Astrocyte (in vitro differentiated cells and primary cell): ENCODE data around the gene ANKRD39. TPM values are rescaled to one million over a fixed set of nuclear protein-coding genes. Genes with fewer than 3 reads are reported as not detected.

Source experiments
- DNase-seq: peaks from one replicate; pipeline ENCODE4 v3.0.0-alpha.2; 2010; ENCODE audit warnings: low read depth
- FAIRE-seq: peaks from 2 replicates; lab custom pipeline; 2011; peaks lifted over from hg19 to GRCh38; lab: Jason Lieb, UNC
- H2AFZ ChIP-seq: 2 replicates; pipeline ENCODE4 v1.6.0; 2012; ENCODE audit warnings: low read depth, low read length, inconsistent platforms
- H3K27ac ChIP-seq: 2 replicates; pipeline ENCODE4 v1.5.1; 2011; ENCODE audit warnings: low read depth, low read length, inconsistent platforms
- H3K27me3 ChIP-seq: 2 replicates; pipeline ENCODE4 v1.6.0; 2011; ENCODE audit warnings: low read length, inconsistent platforms; ENCODE audit not compliant: insufficient read depth
- H3K36me3 ChIP-seq: 2 replicates; pipeline ENCODE4 v1.5.1; 2011; ENCODE audit warnings: low read length, inconsistent platforms; ENCODE audit not compliant: insufficient read depth
- H3K4me1 ChIP-seq: 2 replicates; pipeline ENCODE4 v1.5.1; 2011; ENCODE audit warnings: low read length, inconsistent platforms; ENCODE audit not compliant: insufficient read depth
- H3K4me2 ChIP-seq: 2 replicates; pipeline ENCODE4 v1.6.0; 2012; ENCODE audit warnings: low read length, inconsistent platforms
- H3K4me3 ChIP-seq: 2 replicates; pipeline ENCODE4 v1.5.1; 2011; ENCODE audit warnings: low read depth, mild to moderate bottlenecking, low read length, inconsistent platforms; ENCODE audit not compliant: insufficient read depth
- H3K79me2 ChIP-seq: 2 replicates; pipeline ENCODE4 v1.6.0; 2012; ENCODE audit warnings: mild to moderate bottlenecking, low read length, inconsistent platforms; ENCODE audit not compliant: insufficient read depth
- H3K9ac ChIP-seq: 2 replicates; pipeline ENCODE4 v1.6.0; 2012; ENCODE audit warnings: mild to moderate bottlenecking, low read length, inconsistent platforms
- H3K9me3 ChIP-seq: 2 replicates; pipeline ENCODE4 v1.5.1; 2012; ENCODE audit warnings: low read depth, mild to moderate bottlenecking, low read length, inconsistent platforms; ENCODE audit not compliant: insufficient read depth
- H4K20me1 ChIP-seq: 2 replicates; pipeline ENCODE4 v1.6.0; 2012; ENCODE audit warnings: low read length, inconsistent platforms; ENCODE audit not compliant: insufficient read depth
- H3K27ac Mint-ChIP-seq: one replicate; pipeline ENCODE4 v1.8.0; 2021; ENCODE audit warnings: mild to moderate bottlenecking, mixed read lengths; ENCODE audit not compliant: unreplicated experiment
- H3K27me3 Mint-ChIP-seq: one replicate; pipeline ENCODE4 v1.8.0; 2021; ENCODE audit warnings: low read depth, mixed read lengths; ENCODE audit not compliant: unreplicated experiment
- H3K36me3 Mint-ChIP-seq: one replicate; pipeline ENCODE4 v1.8.0; 2021; ENCODE audit warnings: low read depth, mixed read lengths; ENCODE audit not compliant: unreplicated experiment
- H3K4me1 Mint-ChIP-seq: one replicate; pipeline ENCODE4 v1.8.0; 2021; ENCODE audit warnings: low read depth, mixed read lengths; ENCODE audit not compliant: unreplicated experiment
- H3K4me3 Mint-ChIP-seq: one replicate; pipeline ENCODE4 v1.8.0; 2021; ENCODE audit warnings: mild to moderate bottlenecking, moderate library complexity, mixed read lengths; ENCODE audit not compliant: unreplicated experiment
- H3K9me3 Mint-ChIP-seq: one replicate; pipeline ENCODE4 v1.8.0; 2021; ENCODE audit warnings: mild to moderate bottlenecking, mixed read lengths; ENCODE audit not compliant: unreplicated experiment
- EZH2 ChIP-seq: IDR thresholded peaks from 2 replicates; pipeline ENCODE4 v1.6.1; 2012; ENCODE audit warnings: mild to moderate bottlenecking, low read length, inconsistent platforms; ENCODE audit not compliant: insufficient read depth
- total RNA-seq: library from RNA; stranded (reverse); gene quantifications from 2 replicates; pipeline ENCODE4 v1.2.1, GENCODE V29; 2021
- TF ChIP-seq, protein P1 (sequence below): IDR thresholded peaks from 2 replicates; pipeline ENCODE4 v1.5.1; 2011; ENCODE audit warnings: low read depth, mild to moderate bottlenecking, inconsistent platforms, low read length, moderate library complexity; ENCODE audit not compliant: insufficient read depth

The ANKRD39 gene
- total RNA-seq, 1 donor from 2014 or later, result 13.7 TPM

DNA sequence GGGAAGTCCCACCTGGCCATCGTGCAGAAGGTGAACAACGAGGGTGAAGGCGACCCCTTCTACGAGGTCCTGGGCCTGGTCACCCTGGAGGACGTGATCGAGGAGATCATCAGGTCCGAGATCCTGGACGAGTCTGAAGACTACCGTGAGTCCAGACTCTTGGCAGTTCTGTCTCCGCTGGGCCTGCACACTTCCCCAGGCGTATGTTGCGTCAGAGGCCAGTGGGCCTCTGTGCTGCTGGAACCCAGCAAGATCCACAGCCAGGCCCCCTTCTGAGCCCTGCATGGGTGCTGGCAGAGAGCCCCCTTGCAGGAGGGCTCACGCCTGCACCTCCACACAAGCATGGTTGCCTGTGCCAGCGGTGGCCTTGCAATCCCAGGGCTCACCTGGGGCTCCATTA lies 32.8 kb downstream of the ANKRD39 start:
- no peak overlapping the region for H3K27ac ChIP-seq
- H3K27me3 ChIP-seq, result no peaks in the 10 kb centered on the region
- H3K4me3 ChIP-seq, result no peak overlapping the region
- no peaks in the 10 kb centered on the region for H3K9me3 ChIP-seq
- no peak overlapping the region for H3K27ac Mint-ChIP-seq
- H3K36me3 Mint-ChIP-seq, result peaks cover 8% of the 10 kb centered on the region
- H4K20me1 ChIP-seq, result peaks cover 38% of the 10 kb centered on the region
- no peak overlapping the region for H2AFZ ChIP-seq
- no peak for TF ChIP-seq EZH2
- TF ChIP-seq, protein P1, sequence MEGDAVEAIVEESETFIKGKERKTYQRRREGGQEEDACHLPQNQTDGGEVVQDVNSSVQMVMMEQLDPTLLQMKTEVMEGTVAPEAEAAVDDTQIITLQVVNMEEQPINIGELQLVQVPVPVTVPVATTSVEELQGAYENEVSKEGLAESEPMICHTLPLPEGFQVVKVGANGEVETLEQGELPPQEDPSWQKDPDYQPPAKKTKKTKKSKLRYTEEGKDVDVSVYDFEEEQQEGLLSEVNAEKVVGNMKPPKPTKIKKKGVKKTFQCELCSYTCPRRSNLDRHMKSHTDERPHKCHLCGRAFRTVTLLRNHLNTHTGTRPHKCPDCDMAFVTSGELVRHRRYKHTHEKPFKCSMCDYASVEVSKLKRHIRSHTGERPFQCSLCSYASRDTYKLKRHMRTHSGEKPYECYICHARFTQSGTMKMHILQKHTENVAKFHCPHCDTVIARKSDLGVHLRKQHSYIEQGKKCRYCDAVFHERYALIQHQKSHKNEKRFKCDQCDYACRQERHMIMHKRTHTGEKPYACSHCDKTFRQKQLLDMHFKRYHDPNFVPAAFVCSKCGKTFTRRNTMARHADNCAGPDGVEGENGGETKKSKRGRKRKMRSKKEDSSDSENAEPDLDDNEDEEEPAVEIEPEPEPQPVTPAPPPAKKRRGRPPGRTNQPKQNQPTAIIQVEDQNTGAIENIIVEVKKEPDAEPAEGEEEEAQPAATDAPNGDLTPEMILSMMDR, result no peak
- peaks cover 3% of the 10 kb centered on the region for H3K79me2 ChIP-seq
- H3K4me1 Mint-ChIP-seq, result peaks cover 4% of the 10 kb centered on the region
- peaks cover 3% of the 10 kb centered on the region for H3K4me1 ChIP-seq
- H3K4me2 ChIP-seq, result no peak overlapping the region
- no peaks in the 10 kb centered on the region for H3K9me3 Mint-ChIP-seq
- H3K36me3 ChIP-seq, result no peaks in the 10 kb centered on the region
- no peak overlapping the region for H3K4me3 Mint-ChIP-seq
- no peak overlapping the region for H3K9ac ChIP-seq
- no peak for DNase-seq
- H3K27me3 Mint-ChIP-seq, result peaks cover 3% of the 10 kb centered on the region
- FAIRE-seq, result no peak

DNA sequence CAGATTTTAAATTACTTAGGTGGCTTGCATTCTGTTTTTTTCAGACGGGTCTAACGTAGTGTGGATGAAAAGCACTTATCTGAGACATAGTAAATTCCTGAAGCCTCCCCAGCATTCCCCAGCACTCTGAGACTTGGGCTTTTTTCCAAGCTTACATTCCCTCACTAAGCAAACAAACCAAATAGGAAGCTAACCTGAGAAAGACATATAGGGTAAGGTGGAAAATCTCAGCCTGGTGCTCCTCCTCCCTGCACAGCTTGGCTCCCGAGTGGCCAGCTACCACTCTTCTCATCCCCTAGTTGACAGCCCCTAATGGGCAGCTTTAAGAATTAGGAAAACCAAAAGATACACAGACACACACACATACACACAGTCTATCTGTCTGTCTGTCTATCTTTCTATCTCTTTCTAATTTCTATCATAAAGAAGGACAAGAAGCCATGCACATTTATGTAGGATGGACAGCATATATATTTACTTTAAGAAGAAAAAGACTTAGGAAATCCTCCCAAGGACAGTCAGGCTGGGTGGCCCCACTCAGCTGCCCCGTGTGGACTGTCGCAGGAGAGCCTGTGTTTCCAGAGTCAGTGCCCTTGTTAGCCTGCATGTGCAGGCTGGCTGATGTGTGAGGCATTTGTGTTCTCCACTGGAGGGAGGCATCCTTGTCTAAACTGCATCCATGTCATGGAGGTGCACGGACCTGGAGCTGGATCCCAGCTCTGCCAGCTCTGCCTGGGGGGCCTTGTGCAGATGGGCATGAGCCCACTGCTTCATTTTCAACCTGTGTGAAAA lies 33.5 kb downstream of the ANKRD39 start:
- H3K27me3 ChIP-seq, result no peaks in the 10 kb centered on the region
- no peaks in the 10 kb centered on the region for H3K9me3 ChIP-seq
- H3K36me3 Mint-ChIP-seq, result peaks cover 9% of the 10 kb centered on the region
- H2AFZ ChIP-seq, result no peak overlapping the region
- peaks cover 46% of the 10 kb centered on the region for H4K20me1 ChIP-seq
- no peak overlapping the region for H3K9ac ChIP-seq
- H3K27me3 Mint-ChIP-seq, result peaks cover 6% of the 10 kb centered on the region
- TF ChIP-seq EZH2, result no peak
- TF ChIP-seq, protein P1, result no peak
- H3K4me3 Mint-ChIP-seq, result no peak overlapping the region
- no peak overlapping the region for H3K27ac ChIP-seq
- H3K4me1 ChIP-seq, result peaks cover 3% of the 10 kb centered on the region
- H3K79me2 ChIP-seq, result peaks cover 3% of the 10 kb centered on the region
- peak; percentile 65 for DNase-seq
- H3K27ac Mint-ChIP-seq, result no peak overlapping the region
- no peak overlapping the region for H3K4me2 ChIP-seq
- H3K4me1 Mint-ChIP-seq, result peaks cover 4% of the 10 kb centered on the region
- H3K4me3 ChIP-seq, result no peak overlapping the region
- H3K9me3 Mint-ChIP-seq, result no peaks in the 10 kb centered on the region
- FAIRE-seq, result no peak
- no peaks in the 10 kb centered on the region for H3K36me3 ChIP-seq

DNA sequence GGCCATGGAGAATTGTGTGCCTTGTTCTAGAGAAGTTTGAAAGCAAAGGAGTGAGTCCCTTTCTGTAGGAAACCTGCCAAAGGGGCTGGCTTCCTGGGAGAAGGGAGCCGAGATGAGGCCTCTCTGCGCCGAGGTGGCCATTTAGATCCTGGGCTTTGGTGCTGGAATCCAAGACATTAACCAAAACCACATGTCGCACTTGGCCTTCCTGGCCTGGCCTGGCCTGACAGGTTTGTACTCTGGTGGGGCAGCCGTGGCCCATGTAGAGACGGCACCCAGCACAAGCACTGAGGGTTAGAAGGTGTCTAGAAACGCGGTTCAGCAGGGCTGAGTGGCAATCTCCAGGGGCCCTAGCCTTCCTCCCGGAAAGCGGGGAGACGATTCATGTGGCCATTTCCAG lies 34.6 kb downstream of the ANKRD39 start:
- H3K27me3 Mint-ChIP-seq, result peaks cover 7% of the 10 kb centered on the region
- peaks cover 4% of the 10 kb centered on the region for H3K4me1 Mint-ChIP-seq
- H3K4me2 ChIP-seq, result no peak overlapping the region
- no peak overlapping the region for H3K27ac ChIP-seq
- H3K36me3 ChIP-seq, result no peaks in the 10 kb centered on the region
- TF ChIP-seq EZH2, result no peak
- TF ChIP-seq, protein P1, result no peak
- H3K9me3 ChIP-seq, result no peaks in the 10 kb centered on the region
- FAIRE-seq (no peak), DNase-seq (no peak)
- H3K4me1 ChIP-seq, result peaks cover 3% of the 10 kb centered on the region
- no peaks in the 10 kb centered on the region for H3K27me3 ChIP-seq
- H3K27ac Mint-ChIP-seq, result no peak overlapping the region
- no peak overlapping the region for H3K9ac ChIP-seq
- no peak overlapping the region for H3K4me3 Mint-ChIP-seq
- H3K9me3 Mint-ChIP-seq, result no peaks in the 10 kb centered on the region
- peaks cover 7% of the 10 kb centered on the region for H3K79me2 ChIP-seq
- H2AFZ ChIP-seq, result no peak overlapping the region
- peaks cover 56% of the 10 kb centered on the region for H4K20me1 ChIP-seq
- peaks cover 6% of the 10 kb centered on the region for H3K36me3 Mint-ChIP-seq
- H3K4me3 ChIP-seq, result no peak overlapping the region
